ENCODE results near the gene LYSMD3. TPM values are rescaled to one million over a fixed set of nuclear protein-coding genes. Genes with fewer than 3 reads are reported as not detected.
A peak's percentile ranks its signal among the peaks of the same experiment; 100 is the strongest.

The LYSMD3 gene
- total and polyA plus RNA-seq, 5 experiments from 2014 or later, result 6.6 to 26.9 (median 8.4) TPM

GRCh38 chr5:90503596-90503995 lies 25.8 kb downstream of the LYSMD3 start:
- ATAC-seq (no peak), DNase-seq (no peak)
- H3K4me3 Mint-ChIP-seq, result no peak overlapping the region
- H3K27ac Mint-ChIP-seq, result no peak overlapping the region
- no peaks in the 10 kb centered on the region for H3K9me3 Mint-ChIP-seq
- no peaks in the 10 kb centered on the region for H3K27me3 Mint-ChIP-seq
- POLR2A ChIA-PET, result no interaction called here
- peaks cover 0 to 1% (median 0%) of the 10 kb centered on the region in 4 donors for H3K4me1 Mint-ChIP-seq
- H3K36me3 Mint-ChIP-seq, result peaks cover 0 to 6% (median 5%) of the 10 kb centered on the region in 3 donors

GRCh38 chr5:90495146-90495545 lies 34.2 kb downstream of the LYSMD3 start:
- DNase-seq (no peak), ATAC-seq (no peak)
- H3K9me3 Mint-ChIP-seq, result peaks cover 0 to 4% (median 0%) of the 10 kb centered on the region in 9 donors
- H3K4me3 Mint-ChIP-seq, result no peak overlapping the region
- no peaks in the 10 kb centered on the region for H3K27me3 Mint-ChIP-seq
- H3K4me1 Mint-ChIP-seq, result peaks cover 0 to 1% (median 0%) of the 10 kb centered on the region in 4 donors
- POLR2A ChIA-PET, result no interaction called here
- H3K27ac Mint-ChIP-seq, result no peak overlapping the region
- peaks cover 7 to 9% (median 7%) of the 10 kb centered on the region in 3 donors for H3K36me3 Mint-ChIP-seq

DNA sequence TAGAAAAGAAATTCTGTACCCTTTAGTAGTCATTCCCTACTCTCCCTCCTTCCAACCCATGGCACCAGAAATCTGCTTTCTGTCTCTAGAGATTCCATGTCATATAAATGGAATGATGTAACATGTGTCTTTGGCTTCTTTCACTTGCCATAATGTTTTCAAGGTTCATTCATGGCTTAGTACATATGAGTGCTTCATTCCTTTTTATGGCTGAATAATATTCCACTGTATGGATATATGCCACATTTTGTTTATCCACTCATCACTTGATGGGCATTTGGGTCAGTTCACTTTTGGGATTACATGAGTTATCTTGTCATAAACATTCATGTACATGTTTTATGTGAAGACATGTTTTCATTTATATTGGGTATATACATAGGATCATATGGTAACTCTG lies 35.3 kb downstream of the LYSMD3 start:
- H3K9me3 Mint-ChIP-seq, result peaks cover 0 to 4% (median 0%) of the 10 kb centered on the region in 9 donors
- no peaks in the 10 kb centered on the region for H3K27me3 Mint-ChIP-seq
- peaks cover 7% of the 10 kb centered on the region in 3 donors for H3K36me3 Mint-ChIP-seq
- H3K4me3 Mint-ChIP-seq, result no peak overlapping the region
- POLR2A ChIA-PET, result no interaction called here
- H3K27ac Mint-ChIP-seq, result no peak overlapping the region
- peaks cover 0 to under 1% (median 0%) of the 10 kb centered on the region in 4 donors for H3K4me1 Mint-ChIP-seq
- no peak for DNase-seq
- no peak for ATAC-seq

GRCh38 chr5:90488791-90489190 lies 40.6 kb downstream of the LYSMD3 start:
- Mint-ChIP-seq H3K4me3 (no peak overlapping the region), H3K27ac (no peak overlapping the region)

GRCh38 chr5:90484540-90484939 lies 44.8 kb downstream of the LYSMD3 start:
- ATAC-seq, result no peak
- H3K4me3 Mint-ChIP-seq, result no peak overlapping the region
- no peak for DNase-seq
- H3K27ac Mint-ChIP-seq, result no peak overlapping the region
- peaks cover 0 to 2% (median 0%) of the 10 kb centered on the region in 9 donors for H3K9me3 Mint-ChIP-seq
- H3K4me1 Mint-ChIP-seq, result peaks cover 0 to 2% (median 0%) of the 10 kb centered on the region in 4 donors
- POLR2A ChIA-PET, result no interaction called here
- no peaks in the 10 kb centered on the region for H3K27me3 Mint-ChIP-seq
- H3K36me3 Mint-ChIP-seq, result no peaks in the 10 kb centered on the region

More at GRCh38 chr5:90488791-90489190, 40.6 kb downstream of the LYSMD3 start:
- ATAC-seq (no peak), DNase-seq (no peak)
- Mint-ChIP-seq H3K4me1 (no peaks in the 10 kb centered on the region), H3K36me3 (no peaks in the 10 kb centered on the region), H3K27me3 (no peaks in the 10 kb centered on the region), H3K9me3 (peaks cover 0 to 2% (median 0%) of the 10 kb centered on the region in 9 donors)
- POLR2A ChIA-PET, result no interaction called here

GRCh38 chr5:90483206-90483605 lies 46.2 kb downstream of the LYSMD3 start:
- no peaks in the 10 kb centered on the region for H3K36me3 Mint-ChIP-seq
- H3K4me1 Mint-ChIP-seq, result peaks cover 0 to 2% (median 0%) of the 10 kb centered on the region in 4 donors
- H3K27ac Mint-ChIP-seq, result no peak overlapping the region
- DNase-seq (no peak), ATAC-seq (no peak)
- POLR2A ChIA-PET, result no interaction called here
- H3K4me3 Mint-ChIP-seq, result no peak overlapping the region
- no peaks in the 10 kb centered on the region for H3K27me3 Mint-ChIP-seq
- peaks cover 0 to 2% (median 0%) of the 10 kb centered on the region in 9 donors for H3K9me3 Mint-ChIP-seq

GRCh38 chr5:90480699-90481098 lies 48.7 kb downstream of the LYSMD3 start:
- POLR2A ChIA-PET, result no interaction called here
- H3K4me3 Mint-ChIP-seq, result no peak overlapping the region
- DNase-seq (no peak), ATAC-seq (no peak)
- no peaks in the 10 kb centered on the region for H3K9me3 Mint-ChIP-seq
- H3K27ac Mint-ChIP-seq, result no peak overlapping the region
- no peaks in the 10 kb centered on the region for H3K36me3 Mint-ChIP-seq
- peaks cover 0 to 6% (median 0%) of the 10 kb centered on the region in 4 donors for H3K4me1 Mint-ChIP-seq
- H3K27me3 Mint-ChIP-seq, result no peaks in the 10 kb centered on the region

GRCh38 chr5:90479611-90480385 lies 49.6 kb downstream of the LYSMD3 start:
- Mint-ChIP-seq H3K4me3 (no peak overlapping the region), H3K4me1 (peaks cover 4 to 9% (median 5%) of the 10 kb centered on the region in 4 donors), H3K27me3 (no peaks in the 10 kb centered on the region), H3K36me3 (no peaks in the 10 kb centered on the region), H3K9me3 (no peaks in the 10 kb centered on the region), H3K27ac (peak overlapping the region in 1 of 10 donors; percentile 45)
- POLR2A ChIA-PET, result no interaction called here
- ATAC-seq, result no peak
- no peak for DNase-seq

DNA sequence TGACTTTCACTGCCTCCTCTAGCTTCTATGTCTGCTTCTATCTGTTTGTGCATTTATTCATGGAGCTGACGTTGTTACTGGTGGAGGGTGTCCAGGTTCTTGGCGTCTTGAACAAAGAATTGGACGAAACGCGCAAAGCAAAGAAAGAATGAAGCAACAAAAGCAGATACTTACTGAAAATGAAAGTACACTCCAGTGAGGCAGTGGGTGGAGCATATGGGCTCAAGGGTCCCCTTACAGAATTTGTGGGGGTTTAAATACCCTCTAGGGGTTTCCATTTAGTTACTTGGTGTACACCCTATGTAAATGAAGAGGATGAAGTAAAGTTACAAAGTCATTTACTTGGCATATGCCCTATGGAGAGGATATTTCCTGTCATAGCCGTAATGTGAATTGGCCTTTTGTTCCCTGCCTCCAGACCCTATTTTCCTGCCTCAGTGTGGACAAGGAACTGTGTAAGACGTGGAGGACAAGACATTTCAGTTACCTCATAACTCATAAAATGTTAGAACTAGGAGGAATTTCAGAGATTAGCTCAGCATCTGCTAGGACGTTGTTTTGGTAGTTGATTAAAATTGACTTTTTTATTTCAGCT lies 51.7 kb downstream of the LYSMD3 start:
- Mint-ChIP-seq H3K4me1 (peaks cover 14 to 19% (median 16%) of the 10 kb centered on the region in 4 donors), H3K4me3 (no peak overlapping the region), H3K27me3 (no peaks in the 10 kb centered on the region), H3K36me3 (peaks cover 0 to 4% (median 0%) of the 10 kb centered on the region in 3 donors), H3K9me3 (no peaks in the 10 kb centered on the region), H3K27ac (no peak overlapping the region)
- DNase-seq, result no peak
- no peak for ATAC-seq
- POLR2A ChIA-PET, result interaction anchor here (1.7 kb wide), 1 partner anchor 51 kb away, joined by 4 read pairs; the partner anchor contains the start of gene LYSMD3

GRCh38 chr5:90477073-90477472 lies 52.3 kb downstream of the LYSMD3 start:
- H3K4me1 Mint-ChIP-seq, result peaks cover 18 to 23% (median 19%) of the 10 kb centered on the region in 4 donors
- peaks cover 0 to 4% (median 0%) of the 10 kb centered on the region in 3 donors for H3K36me3 Mint-ChIP-seq
- H3K27ac Mint-ChIP-seq, result peak overlapping the region in 1 of 10 donors; percentile 2

GRCh38 chr5:90476391-90476790 lies 53.0 kb downstream of the LYSMD3 start:
- Mint-ChIP-seq H3K27me3 (no peaks in the 10 kb centered on the region), H3K4me3 (peak overlapping the region in 1 of 10 donors; percentile 7), H3K9me3 (no peaks in the 10 kb centered on the region), H3K4me1 (peaks cover 19 to 24% (median 23%) of the 10 kb centered on the region in 4 donors), H3K27ac (peak overlapping the region in 1 of 10 donors; percentile 24), H3K36me3 (peaks cover 0 to 5% (median 3%) of the 10 kb centered on the region in 3 donors)
- no peak for DNase-seq
- no peak for ATAC-seq
- POLR2A ChIA-PET, result interaction anchor here (1.4 to 1.7 kb wide), 2 partner anchors 52 to 66 kb away, joined by 4 to 6 read pairs; partner anchors contain the start of genes CETN3 and LYSMD3

More at GRCh38 chr5:90477073-90477472, 52.3 kb downstream of the LYSMD3 start:
- H3K27me3 Mint-ChIP-seq, result no peaks in the 10 kb centered on the region
- ATAC-seq, result no peak
- no peaks in the 10 kb centered on the region for H3K9me3 Mint-ChIP-seq
- no peak for DNase-seq
- H3K4me3 Mint-ChIP-seq, result no peak overlapping the region
- POLR2A ChIA-PET, result interaction anchor here (1.4 to 1.7 kb wide), 2 partner anchors 52 to 67 kb away, joined by 4 to 6 read pairs; partner anchors contain the start of genes CETN3 and LYSMD3

DNA sequence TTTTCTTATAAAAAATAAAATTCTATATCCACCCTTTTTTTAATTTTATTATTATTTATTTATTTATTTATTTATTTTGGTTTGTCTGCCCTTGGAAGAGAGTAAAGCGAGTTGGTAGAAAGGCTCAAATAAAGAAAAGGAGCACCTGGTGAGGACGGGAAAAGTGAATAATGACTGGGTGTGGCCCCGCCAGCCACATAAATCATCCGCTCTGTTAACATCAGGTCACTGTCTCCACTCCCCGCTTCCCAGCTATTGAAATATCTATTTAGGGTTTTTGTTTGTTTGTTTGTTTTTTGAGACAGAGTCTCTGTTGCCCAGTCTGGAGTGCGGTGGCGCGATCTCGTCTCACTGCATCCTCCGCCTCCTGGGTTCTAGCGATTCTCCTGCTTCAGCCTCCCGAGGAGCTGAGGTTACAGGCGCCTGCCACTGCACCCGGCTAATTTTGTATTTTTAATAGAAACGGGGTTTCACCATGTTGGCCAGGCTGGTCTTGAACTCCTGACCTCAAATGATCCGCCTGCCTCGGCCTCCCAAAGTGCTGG lies 53.9 kb downstream of the LYSMD3 start:
- no peak for DNase-seq
- Mint-ChIP-seq H3K4me3 (peak overlapping the region; percentile 6 to 99 (median 98)), H3K27ac (peak overlapping the region in 1 of 10 donors; percentile 95), H3K27me3 (no peaks in the 10 kb centered on the region), H3K4me1 (peaks cover 21 to 32% (median 31%) of the 10 kb centered on the region in 4 donors), H3K36me3 (peaks cover 4 to 14% (median 11%) of the 10 kb centered on the region in 3 donors), H3K9me3 (peaks cover 0 to 7% (median 2%) of the 10 kb centered on the region in 9 donors)
- no peak for ATAC-seq
- POLR2A ChIA-PET, result interaction anchor here (1.4 to 3.5 kb wide), 4 partner anchors 36 to 66 kb away, joined by 6 to 69 read pairs (median 29); partner anchors contain the start of genes CETN3 and LYSMD3

Measured in naive thymus-derived CD8-positive, alpha-beta T cell (primary cell).